Hepatocyte (in vitro differentiated cells): Measurements from ENCODE around the gene TSPAN3.

ENCODE experiments used
- CTCF ChIP-seq: fragments of 200-600 bp; sonication (generic); IDR thresholded peaks from 2 replicates; pipeline ENCODE4 v1.5.1; 2016; ENCODE audit warnings: antibody characterized with exemption, mild to moderate bottlenecking; ENCODE audit not compliant: poor library complexity
- EZH2 ChIP-seq: fragments of 200-600 bp; sonication (generic); IDR thresholded peaks from 2 replicates; pipeline ENCODE4 v1.6.1; 2016; ENCODE audit warnings: antibody characterized with exemption, mild to moderate bottlenecking, borderline replicate concordance
- EZH2phosphoT487 ChIP-seq: fragments of 200-600 bp; sonication (generic); IDR thresholded peaks from one replicate; pipeline ENCODE4 v1.6.1; 2018; ENCODE audit warnings: antibody characterized with exemption, mild to moderate bottlenecking, low read depth, moderate library complexity; ENCODE audit not compliant: unreplicated experiment, severe bottlenecking

GRCh38 chr15:77016321-77016695 lies 54.6 kb downstream of the TSPAN3 start:
- no peak for TF ChIP-seq CTCF
- TF ChIP-seq EZH2 = no peak
- TF ChIP-seq EZH2phosphoT487 = no peak
